HepG2 (cell line): ENCODE measurements around the gene NOTO. TPM values are rescaled to one million over a fixed set of nuclear protein-coding genes. Genes with fewer than 3 reads are reported as not detected.

ENCODE experiments used
- E2F2 ChIP-seq: sonication (generic); formaldehyde crosslinking; IDR thresholded peaks from 2 replicates; pipeline ENCODE4 v1.4.0; 2020; ENCODE audit warnings: missing genetic modification reagents, borderline replicate concordance
- HMG20A ChIP-seq: IDR thresholded peaks from 2 replicates; pipeline ENCODE4 v1.6.1; 2016; ENCODE audit warnings: borderline replicate concordance
- HOXD1 ChIP-seq: sonication (generic); formaldehyde crosslinking; IDR thresholded peaks from 2 replicates; pipeline ENCODE4 v1.5.0; 2020; ENCODE audit warnings: missing genetic modification reagents
- MAFG ChIP-seq: sonication (generic); formaldehyde crosslinking; IDR thresholded peaks from 2 replicates; pipeline ENCODE4 v1.5.1; 2020; ENCODE audit warnings: mild to moderate bottlenecking, missing genetic modification reagents
- MYC ChIP-seq: sonication (generic); formaldehyde crosslinking; IDR thresholded peaks from 2 replicates; pipeline ENCODE4 v1.9.0; 2021; ENCODE audit warnings: missing genetic modification reagents, borderline replicate concordance
- NR2C2 ChIP-seq: sonication (generic); formaldehyde crosslinking; IDR thresholded peaks from 2 replicates; pipeline ENCODE4 v1.4.0; 2020; ENCODE audit warnings: missing genetic modification reagents, mild to moderate bottlenecking, moderate library complexity, borderline replicate concordance
- ONECUT2 ChIP-seq: sonication (generic); formaldehyde crosslinking; IDR thresholded peaks from 2 replicates; pipeline ENCODE4 v1.4.0; 2020; ENCODE audit warnings: missing genetic modification reagents
- TERF1 ChIP-seq: sonication (generic); formaldehyde crosslinking; IDR thresholded peaks from 2 replicates; pipeline ENCODE4 v1.8.0; 2022; ENCODE audit warnings: mild to moderate bottlenecking, missing genetic modification reagents, moderate library complexity
- ZBTB1 ChIP-seq: sonication (generic); formaldehyde crosslinking; IDR thresholded peaks from 2 replicates; pipeline ENCODE4 v1.4.0; 2020; ENCODE audit warnings: missing genetic modification reagents, borderline replicate concordance
- ZBTB8A ChIP-seq: sonication (generic); formaldehyde crosslinking; IDR thresholded peaks from 2 replicates; pipeline ENCODE4 v1.4.0; 2020; ENCODE audit warnings: mild to moderate bottlenecking, low read depth, missing genetic modification reagents, borderline replicate concordance
- ZFP37 ChIP-seq: sonication (generic); formaldehyde crosslinking; IDR thresholded peaks from 2 replicates; pipeline ENCODE4 v1.4.0; 2020; ENCODE audit warnings: missing genetic modification reagents, borderline replicate concordance
- ZKSCAN1 ChIP-seq: fragments of 150-350 bp; IDR thresholded peaks from 2 replicates; pipeline ENCODE4 v1.6.1; 2014; ENCODE audit warnings: low read length
- ZNF329 ChIP-seq: sonication (generic); formaldehyde crosslinking; IDR thresholded peaks from 2 replicates; pipeline ENCODE4 v1.9.0; 2021; ENCODE audit warnings: low read depth, mild to moderate bottlenecking, missing genetic modification reagents
- ZNF337 ChIP-seq: sonication (generic); formaldehyde crosslinking; IDR thresholded peaks from 2 replicates; pipeline ENCODE4 v1.5.1; 2020; ENCODE audit warnings: missing genetic modification reagents, low read depth, mild to moderate bottlenecking, borderline replicate concordance
- ZNF431 ChIP-seq: sonication (generic); formaldehyde crosslinking; IDR thresholded peaks from 2 replicates; pipeline ENCODE4 v1.9.0; 2022; ENCODE audit warnings: missing genetic modification reagents, low read depth, mild to moderate bottlenecking, borderline replicate concordance
- ZNF563 ChIP-seq: sonication (generic); formaldehyde crosslinking; IDR thresholded peaks from 2 replicates; pipeline ENCODE4 v1.8.0; 2022; ENCODE audit warnings: mild to moderate bottlenecking, moderate library complexity, missing genetic modification reagents
- ZNF567 ChIP-seq: sonication (generic); formaldehyde crosslinking; IDR thresholded peaks from 2 replicates; pipeline ENCODE4 v1.8.1; 2023; ENCODE audit warnings: mild to moderate bottlenecking, missing genetic modification reagents, borderline replicate concordance
- ZNF605 ChIP-seq: sonication (generic); formaldehyde crosslinking; IDR thresholded peaks from 2 replicates; pipeline ENCODE4 v1.8.0; 2022; ENCODE audit warnings: mild to moderate bottlenecking, missing genetic modification reagents
- ZNF740 ChIP-seq: sonication (generic); formaldehyde crosslinking; IDR thresholded peaks from 2 replicates; pipeline ENCODE4 v1.4.0; 2020; ENCODE audit warnings: missing genetic modification reagents
- polyA plus RNA-seq, 8 experiments: library from polyadenylated mRNA; depleted of rRNA in 3 of 8; stranded (reverse) in 7 of 8; unstranded in 1 of 8; fragments of >200 nt; fragmentation: Illumina TruSeq in 4 of 8; extraction: Trizol in 4 of 8; gene quantifications; 2 replicates each; pipeline versions ENCODE4 v1.2.1 to v1.2.3, GENCODE V29; 2011 to 2016; ENCODE audit warnings: low read depth in 4 of 8, missing spikeins in 1 of 8, mixed read lengths in 1 of 8; ENCODE audit not compliant: insufficient read depth in 1 of 8
- total RNA-seq, 5 experiments: library from RNA; depleted of rRNA; stranded (reverse); fragments of >200 nt; fragmentation: Illumina TruSeq; extraction: Trizol; gene quantifications; 2 replicates each; pipeline ENCODE4 v1.2.3, GENCODE V29; 2016; ENCODE audit warnings: low read depth in 1 of 5
- TF ChIP-seq, protein P1 (sequence below): sonication (generic); formaldehyde crosslinking; IDR thresholded peaks from 2 replicates; pipeline ENCODE4 v1.5.1; 2020; ENCODE audit warnings: mild to moderate bottlenecking, missing genetic modification reagents, borderline replicate concordance
- TF ChIP-seq, protein P2 (sequence below): sonication (generic); formaldehyde crosslinking; IDR thresholded peaks from 2 replicates; pipeline ENCODE4 v1.4.0; 2020; ENCODE audit warnings: low read depth, mild to moderate bottlenecking, missing genetic modification reagents

NOTO gene
- total and polyA plus RNA-seq, 2 of the 13 experiments (the other 11 are each of a cell fraction or from before 2014, with no cell fraction given): not detected

DNA sequence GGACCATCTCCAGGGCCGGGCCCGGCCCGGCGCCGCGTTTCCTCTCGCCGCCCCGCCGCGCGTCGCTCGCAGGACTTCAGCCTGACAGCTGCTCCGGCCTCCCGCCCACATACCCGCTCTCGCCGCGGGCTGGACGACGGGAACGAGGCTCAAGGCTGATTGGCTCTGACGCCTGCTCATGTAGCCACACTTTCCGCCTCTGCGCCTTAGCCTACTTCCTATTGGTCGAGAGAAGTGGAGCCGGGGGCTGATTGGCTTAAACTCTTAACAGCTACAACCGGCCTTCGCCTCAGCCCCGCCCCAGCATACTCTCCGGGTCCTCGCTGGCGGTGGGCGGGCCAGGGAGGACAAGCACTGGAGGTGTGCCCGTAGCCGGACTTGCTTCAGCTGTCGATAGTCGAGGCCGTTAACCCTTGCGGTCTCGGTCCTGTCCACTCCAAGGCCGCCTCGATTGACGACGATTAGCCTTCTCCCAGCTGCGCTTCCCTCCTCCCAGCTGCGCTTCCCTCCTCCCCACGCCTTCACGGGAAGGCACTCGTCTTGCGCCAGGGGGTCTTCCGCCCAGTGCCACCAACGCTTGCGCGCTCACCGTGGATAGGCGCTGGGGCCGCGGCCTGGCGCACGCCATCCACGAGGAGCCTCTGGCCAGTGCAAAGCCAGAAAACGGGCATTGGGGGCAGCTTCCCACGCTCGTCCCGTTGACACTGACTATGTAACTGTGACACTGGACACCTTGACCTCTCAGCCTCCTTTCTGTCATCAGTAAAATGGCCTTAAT, 31.0 kb downstream of the NOTO start, which contains the start of gene PRADC1 (continued):
- TF ChIP-seq, protein P1, sequence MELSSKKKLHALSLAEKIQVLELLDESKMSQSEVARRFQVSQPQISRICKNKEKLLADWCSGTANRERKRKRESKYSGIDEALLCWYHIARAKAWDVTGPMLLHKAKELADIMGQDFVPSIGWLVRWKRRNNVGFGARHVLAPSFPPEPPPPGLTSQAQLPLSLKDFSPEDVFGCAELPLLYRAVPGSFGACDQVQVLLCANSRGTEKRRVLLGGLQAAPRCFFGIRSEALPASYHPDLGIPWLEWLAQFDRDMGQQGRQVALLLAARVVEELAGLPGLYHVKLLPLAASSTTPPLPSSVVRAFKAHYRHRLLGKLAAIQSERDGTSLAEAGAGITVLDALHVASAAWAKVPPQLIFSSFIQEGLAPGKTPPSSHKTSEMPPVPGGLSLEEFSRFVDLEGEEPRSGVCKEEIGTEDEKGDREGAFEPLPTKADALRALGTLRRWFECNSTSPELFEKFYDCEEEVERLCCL (CRISPR knock-in tag): peak; percentile 7; the same call in 1 of the 2 replicates
- no peak for TF ChIP-seq MAFG
- peak; percentile 66; the same call in 1 of the 2 replicates for TF ChIP-seq ZNF605 (CRISPR knock-in tag)
- TF ChIP-seq ZNF431 (CRISPR knock-in tag): peak; percentile 77; the same call in 1 of the 2 replicates
- no peak for TF ChIP-seq ZNF740 (CRISPR knock-in tag)
- 0 out of 2 replicates have a peak, but pooled peaks have one; percentile 79 for TF ChIP-seq ZNF563 (CRISPR knock-in tag)
- peak; percentile 78; the same call in 1 of the 2 replicates for TF ChIP-seq ZBTB8A (CRISPR knock-in tag)
- TF ChIP-seq ZKSCAN1: no peak
- TF ChIP-seq NR2C2 (CRISPR knock-in tag): 0 out of 2 replicates have a peak, but pooled peaks have one; percentile 28
- TF ChIP-seq ZNF337 (CRISPR knock-in tag): no peak
- 0 out of 2 replicates have a peak, but pooled peaks have one; percentile 55 for TF ChIP-seq ZBTB1
- no peak for TF ChIP-seq TERF1 (CRISPR knock-in tag)
- TF ChIP-seq MYC (CRISPR knock-in tag): peak; percentile 80
- TF ChIP-seq, protein P2, sequence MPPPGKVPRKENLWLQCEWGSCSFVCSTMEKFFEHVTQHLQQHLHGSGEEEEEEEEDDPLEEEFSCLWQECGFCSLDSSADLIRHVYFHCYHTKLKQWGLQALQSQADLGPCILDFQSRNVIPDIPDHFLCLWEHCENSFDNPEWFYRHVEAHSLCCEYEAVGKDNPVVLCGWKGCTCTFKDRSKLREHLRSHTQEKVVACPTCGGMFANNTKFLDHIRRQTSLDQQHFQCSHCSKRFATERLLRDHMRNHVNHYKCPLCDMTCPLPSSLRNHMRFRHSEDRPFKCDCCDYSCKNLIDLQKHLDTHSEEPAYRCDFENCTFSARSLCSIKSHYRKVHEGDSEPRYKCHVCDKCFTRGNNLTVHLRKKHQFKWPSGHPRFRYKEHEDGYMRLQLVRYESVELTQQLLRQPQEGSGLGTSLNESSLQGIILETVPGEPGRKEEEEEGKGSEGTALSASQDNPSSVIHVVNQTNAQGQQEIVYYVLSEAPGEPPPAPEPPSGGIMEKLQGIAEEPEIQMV: peak; percentile 41; the same call in 1 of the 2 replicates
- TF ChIP-seq ZNF329: peak; percentile 87; the same call in 1 of the 2 replicates
- peak; percentile 54; the same call in 1 of the 2 replicates for TF ChIP-seq ONECUT2 (CRISPR knock-in tag)
- no peak for TF ChIP-seq E2F2
- TF ChIP-seq ZNF567 (CRISPR knock-in tag): 0 out of 2 replicates have a peak, but pooled peaks have one; percentile 25
- TF ChIP-seq ZFP37 (CRISPR knock-in tag): peak; percentile 59; the same call in 1 of the 2 replicates
- TF ChIP-seq HOXD1: no peak; the same call in 1 of the 2 replicates
- TF ChIP-seq HMG20A: no peak; the same call in 1 of the 2 replicates
